Thyroid gland (tissue), 4 donors: Measurements from ENCODE around the gene CENPM.

Source experiments
- CTCF ChIP-seq, 6 experiments: fragments of 200-600 bp in 3 of 6; fragments of 450-650 bp in 3 of 6; sonication (generic) in 3 of 6; IDR thresholded peaks; one replicate each; pipeline ENCODE4 v1.5.1; 2016 to 2019; ENCODE audit warnings: antibody characterized with exemption in 6 of 6, mild to moderate bottlenecking in 2 of 6, inconsistent platforms in 1 of 6, moderate library complexity in 1 of 6
- POLR2A ChIP-seq, 2 donors: fragments of 450-650 bp; IDR thresholded peaks; one replicate each; pipeline ENCODE4 v1.6.1; 2017; ENCODE audit warnings: antibody characterized with exemption in 2 of 2, mild to moderate bottlenecking in 2 of 2, moderate library complexity in 1 of 2

DNA sequence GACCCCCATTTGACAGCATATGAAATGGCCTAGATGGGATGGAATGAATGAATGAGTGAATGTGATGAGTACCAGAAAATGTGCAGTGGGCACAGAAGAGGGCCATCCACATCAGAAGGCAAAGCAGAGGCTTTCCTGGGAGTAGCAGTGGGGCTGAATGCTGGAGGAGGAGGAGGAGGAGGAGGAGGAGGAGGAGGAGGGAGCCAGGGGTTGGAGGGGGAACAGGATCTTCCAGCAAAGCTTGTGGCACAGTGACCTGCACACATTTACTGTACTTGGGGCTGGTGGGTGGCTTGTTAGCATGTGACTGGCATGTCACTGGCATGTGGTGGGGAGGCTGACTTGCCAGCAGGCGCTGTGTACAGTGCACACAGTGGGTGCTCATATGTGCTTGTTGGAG lies 31.8 kb upstream of the CENPM start:
- TF ChIP-seq CTCF (IDR thresholded peaks at IDR 0.05) (no peak), POLR2A (IDR thresholded peaks at IDR 0.05) (no peak)
